Measurements from ENCODE around the gene LSM5.

Gene LSM5

DNA sequence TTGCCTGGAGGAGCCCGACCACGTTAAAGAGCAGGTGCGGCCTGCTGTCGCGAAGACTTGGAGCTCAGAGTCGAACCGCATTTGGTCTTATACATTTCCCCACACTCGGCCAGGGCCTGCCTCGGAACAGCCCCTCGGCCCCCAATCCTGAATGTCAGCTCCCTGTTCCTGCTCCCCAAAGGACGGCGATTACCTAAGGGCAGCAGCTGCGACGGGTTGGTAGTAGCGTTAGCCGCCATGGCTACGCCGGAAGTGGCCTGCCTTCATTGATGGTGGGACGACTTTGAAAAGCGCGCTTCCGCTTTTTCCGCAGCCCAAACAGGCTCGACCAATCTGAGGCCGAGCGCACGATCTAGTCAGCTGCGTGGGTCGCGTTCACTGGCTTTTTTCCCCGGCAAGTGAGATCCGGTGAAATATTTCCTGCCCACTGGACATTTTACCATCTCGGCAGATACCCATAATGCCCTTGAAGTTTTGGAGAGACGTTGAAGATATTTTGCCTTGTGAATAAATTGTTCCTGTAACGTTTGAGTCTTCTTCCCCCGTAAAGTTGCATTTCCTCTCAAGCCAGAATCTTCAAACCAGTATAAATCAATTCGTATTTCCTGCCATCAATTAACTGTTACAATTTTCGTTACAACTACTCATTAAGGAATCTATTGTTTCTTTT lies at the start of gene LSM5:
Gene LSM5, minus strand, starts transcription at position 254 of the 670 bp plus-strand sequence. Its CDS starts 15 bp downstream, at position 239.
- peak; percentile 86 to 88 for DNase-seq

DNA sequence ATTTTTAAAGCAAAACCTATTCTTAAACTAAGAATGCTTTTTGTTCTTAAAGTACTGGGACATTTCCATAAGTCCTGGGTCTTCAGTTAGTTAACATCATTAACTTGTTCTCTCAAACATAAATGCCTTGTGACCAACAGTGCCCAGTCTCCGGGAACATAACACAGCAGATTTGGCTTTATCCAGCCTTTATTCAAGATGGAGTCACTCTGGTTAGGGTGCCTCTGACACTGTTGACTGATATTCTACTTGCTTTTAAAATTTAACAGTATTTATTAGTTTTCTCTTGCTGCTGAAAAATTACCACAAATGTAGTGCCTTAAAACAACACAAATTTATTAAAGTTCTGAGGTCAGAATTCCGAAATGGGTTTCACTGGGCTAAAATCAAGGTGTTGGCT lies 49.2 kb upstream of the LSM5 start:
- DNase-seq: no peak

DNA sequence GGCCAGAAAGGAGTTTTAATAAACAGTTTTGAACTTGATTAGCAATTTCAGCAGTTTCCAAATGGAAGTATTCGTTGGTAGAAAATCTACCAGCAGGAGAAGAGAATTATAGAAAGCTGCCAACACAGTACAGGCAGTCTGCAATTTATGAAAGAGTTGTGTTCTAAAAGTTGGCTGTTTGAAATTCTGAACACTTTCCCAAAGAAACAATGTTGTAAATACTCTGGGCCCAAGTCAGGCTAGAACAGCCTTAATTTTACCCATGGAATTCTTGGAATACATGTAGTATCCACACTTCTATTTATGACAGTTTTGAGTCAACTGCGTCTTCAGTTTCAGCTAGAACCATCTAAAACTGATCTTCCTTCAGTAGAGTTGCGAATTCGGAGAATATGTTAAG lies 47.6 kb upstream of the LSM5 start:
- DNase-seq: peak in 1 of 2 donors; percentile 6

DNA sequence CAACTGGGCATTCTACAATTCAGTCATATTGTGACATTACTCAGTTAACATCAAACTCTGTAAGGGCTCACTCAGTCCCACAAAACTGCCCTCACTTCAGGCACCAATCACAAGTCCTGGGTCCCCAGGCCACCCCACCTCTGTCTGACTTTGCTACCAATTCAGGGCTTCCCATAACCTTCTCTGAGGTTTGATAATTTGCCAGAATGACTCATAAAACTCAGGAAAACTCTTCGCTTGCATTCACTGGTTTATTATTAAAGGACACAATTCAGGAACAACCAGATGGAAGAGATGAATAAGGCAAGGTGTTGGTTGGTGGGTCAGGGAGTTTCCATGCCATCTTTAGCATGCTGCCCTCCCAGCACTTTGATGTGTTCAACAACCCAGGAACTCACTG lies 46.4 kb upstream of the LSM5 start:
- no peak for DNase-seq

DNA sequence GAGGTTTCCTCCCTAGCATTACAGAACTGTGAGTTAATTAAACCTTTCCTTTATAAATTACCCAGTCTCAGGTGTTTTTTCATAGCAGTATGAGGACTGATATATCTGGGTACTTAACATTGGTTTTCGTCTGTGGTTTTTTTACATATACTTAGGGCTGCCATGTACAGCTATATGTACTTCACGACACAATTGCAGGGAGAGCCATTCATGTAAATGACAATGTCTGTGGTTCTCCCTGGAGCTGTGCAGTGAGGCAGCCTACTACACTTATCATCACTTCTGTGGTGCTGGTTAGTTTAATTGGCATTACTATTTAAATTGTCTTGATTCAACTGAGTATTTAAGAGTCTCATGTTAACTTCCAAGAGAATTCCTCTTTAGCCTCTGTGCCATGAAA lies 45.8 kb upstream of the LSM5 start:
- DNase-seq: no peak

DNA sequence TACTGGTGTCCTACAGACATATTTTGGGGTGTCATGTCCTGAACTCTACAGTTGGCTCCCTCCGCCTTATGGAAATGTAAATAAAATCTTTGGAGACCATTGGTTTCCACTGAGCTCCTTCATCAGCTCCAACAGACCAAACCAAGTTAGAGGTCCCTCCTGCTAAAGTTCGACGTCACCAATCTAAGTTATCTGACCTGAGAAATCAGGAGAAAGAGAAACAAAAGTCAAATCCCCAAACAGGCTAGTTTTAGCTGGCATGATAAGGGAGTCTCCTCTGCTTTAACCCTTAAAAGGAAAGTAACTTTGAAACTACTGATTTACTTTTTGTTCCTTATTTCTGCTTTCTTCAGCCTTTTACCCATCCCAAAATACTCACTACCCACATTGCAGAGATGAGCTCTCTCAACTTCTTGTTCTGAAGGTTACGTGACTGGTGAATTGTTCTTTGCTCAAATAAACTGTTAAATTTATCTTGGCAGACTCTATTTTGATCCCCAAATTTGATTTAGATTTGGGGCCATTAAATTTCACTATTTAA lies 45.1 kb upstream of the LSM5 start:
- no peak for DNase-seq

DNA sequence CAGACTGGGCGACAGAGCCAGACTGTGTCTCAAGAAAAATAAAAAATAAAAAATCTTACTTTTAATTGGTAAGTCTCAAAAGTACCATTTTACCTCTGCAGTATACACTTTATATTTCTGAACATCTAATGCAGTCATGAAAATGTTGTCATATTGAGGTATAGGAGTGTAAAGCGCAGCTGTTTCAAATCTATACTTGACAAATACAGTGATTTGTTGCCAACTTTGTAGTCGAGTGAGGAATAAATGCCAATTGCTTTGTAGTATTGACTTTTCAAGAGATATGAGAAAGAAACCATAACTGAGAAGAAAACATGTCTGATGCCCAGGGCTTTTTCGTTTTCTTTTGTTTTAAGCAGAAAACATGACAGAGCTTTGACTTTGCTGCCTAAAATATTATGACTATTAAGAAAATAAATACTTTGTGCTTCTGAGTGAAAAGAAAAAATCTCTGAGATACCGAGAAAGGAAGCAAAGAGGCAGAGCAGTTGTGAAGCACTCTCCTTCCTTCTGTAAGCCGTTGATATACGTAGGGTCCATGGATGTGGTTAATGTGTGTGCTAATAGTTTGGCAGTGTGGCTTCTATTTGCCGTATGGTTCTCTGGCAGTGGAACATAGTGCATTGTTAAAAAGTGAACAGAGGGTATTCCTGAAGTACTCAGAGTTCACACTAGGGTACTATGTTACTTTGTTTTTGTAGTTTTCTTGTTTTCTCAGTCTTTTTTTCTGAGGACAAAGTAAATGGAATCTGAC lies 43.3 kb upstream of the LSM5 start:
- no peak for DNase-seq

DNA sequence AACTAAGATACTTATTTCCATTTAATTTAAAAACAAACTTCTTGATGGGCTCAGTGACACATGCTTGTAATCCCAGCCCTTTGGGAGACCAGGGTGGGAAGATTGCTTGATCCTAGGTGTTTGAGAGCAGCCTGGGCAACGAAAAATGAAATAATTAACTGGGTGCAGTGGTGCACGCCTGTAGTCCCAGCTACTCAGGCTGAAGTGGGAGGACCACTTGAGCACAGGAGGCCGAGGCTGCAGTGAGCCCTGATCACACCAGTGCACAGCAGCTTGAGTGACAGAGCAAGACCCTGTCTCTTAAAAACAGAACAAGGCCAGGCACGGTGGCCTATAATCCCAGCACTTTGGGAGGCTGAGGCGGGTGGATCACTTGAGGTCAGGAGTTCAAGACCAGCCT lies 42.5 kb upstream of the LSM5 start:
- DNase-seq: no peak

DNA sequence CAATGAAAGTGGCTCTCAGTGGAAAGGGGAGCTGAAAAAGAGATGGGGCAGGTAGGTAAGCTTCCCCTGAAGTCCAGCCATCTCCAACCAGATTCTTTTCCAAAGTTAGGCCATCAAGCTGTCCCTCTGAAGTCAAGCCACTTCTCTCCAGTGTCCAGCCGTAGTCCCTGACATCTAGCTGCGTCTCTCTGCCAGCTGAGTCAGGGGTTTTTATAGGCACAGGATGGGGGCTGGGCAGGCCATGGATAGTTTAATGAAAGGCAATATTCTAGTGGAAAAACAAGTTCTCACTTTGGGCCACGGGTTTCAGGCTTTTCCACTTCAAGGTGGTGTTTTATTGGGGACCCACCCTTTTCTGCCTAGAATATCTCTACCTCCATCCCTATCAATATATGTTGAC lies 41.9 kb upstream of the LSM5 start:
- no peak for DNase-seq

DNA sequence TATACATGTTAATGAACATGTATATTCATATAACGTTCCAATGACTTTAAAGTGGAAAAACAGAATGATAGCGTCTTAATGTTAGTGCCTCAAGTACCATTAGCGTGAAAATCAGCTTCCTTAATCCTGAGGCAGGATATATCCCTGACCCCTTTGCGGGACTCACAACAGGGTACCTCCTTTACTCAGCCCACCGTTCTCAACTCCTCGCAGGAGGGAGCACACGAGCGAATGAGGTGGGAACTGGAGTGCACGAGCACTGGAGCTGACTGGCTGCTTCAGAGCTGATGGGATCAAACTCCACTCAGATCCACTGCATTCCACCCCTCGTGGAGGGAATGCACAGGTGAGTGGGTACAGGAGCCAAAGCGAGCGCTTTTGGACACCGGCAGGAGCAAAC lies 41.2 kb upstream of the LSM5 start:
- DNase-seq: no peak

DNA sequence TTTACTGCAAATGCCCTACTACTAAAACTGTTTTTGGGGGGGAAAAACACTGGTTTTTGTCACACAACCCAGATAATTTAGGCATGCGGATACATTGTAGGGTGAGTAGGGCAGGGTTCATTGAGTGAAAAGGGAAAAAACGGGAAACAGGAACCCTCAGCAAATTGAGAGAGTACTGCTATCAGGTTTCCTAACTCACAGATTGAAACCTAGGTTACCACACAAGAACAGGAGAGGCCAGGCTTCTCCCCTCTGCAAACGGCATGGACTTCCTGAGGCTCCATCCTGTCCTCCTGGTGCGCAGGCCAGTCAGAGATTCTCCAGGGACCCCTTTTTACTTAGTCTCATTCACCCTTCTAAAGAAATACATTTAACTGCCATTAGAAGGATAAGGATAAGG lies 35.7 kb upstream of the LSM5 start:
- no peak for DNase-seq

DNA sequence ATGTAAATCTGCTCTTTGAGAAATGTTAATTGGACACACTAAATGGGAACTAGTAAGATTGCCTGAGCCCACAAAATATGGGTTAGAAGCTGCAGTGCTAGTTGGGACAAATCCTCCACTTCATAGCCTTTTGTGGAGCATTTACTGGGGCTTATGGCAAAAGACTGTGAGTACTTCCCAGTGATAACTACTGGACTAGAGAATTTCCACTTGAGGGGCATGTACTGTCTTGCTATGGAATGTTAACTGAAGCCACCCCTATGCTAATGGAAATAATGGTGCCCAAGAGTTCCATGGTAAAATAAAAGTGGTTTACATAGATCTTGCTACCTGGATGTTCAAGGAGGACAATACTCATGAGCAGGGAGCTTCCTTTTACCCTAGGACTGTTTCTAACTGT lies 34.5 kb upstream of the LSM5 start:
- DNase-seq: no peak

DNA sequence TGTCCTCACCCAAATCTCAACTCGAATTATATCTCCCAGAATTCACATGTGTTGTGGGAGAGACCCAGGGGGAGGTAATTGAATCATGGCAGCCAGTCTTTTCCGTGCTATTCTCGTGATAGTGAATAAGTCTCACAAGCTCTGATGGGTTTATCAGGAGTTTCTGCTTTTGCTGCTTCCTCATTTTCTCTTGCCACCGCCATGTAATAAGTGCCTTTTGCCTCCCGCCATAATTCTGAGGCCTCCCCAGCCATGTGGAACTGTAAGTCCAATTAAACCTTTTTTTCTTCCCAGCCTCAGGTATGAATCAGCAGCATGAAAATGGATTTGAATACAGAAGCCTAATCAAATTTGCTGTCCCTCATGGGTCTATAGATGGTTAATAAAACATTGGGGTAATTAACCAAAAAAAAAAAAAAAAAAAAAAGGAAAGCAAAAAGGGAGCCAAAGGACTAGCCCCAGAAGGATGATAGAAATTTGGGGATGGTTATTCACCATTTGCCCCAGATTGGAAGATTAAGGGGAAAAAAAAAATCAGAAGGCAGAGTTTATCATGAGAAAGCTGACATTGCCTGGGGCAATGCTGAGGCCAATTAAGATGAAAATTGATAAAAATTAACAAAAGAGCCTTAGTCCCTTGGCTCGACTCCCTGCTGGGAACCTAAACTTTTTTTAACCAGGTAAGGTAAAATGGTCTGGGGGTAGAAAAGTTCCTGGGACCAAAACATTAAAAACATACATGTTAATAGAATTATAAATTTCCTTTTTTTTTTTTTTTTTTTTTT lies 32.8 kb upstream of the LSM5 start:
- no peak for DNase-seq

DNA sequence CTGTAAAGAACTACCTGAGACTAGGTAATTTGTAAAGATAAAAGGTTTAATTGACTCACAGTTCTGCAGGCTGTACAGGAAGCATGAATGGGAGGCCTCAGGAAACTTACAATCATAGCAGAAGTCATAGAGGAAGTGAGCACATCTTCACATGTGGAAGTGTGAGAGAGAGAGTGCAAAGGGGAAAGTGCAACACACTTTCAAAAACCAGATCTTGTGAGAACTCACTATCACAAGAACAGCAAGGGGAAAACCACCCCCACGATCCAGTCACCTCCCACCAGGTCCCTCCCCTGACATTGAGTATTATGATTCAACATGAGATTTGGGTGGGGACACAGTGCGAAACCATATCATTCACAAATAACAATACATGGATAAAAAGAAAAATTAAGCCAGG lies 29.6 kb upstream of the LSM5 start:
- DNase-seq: no peak

DNA sequence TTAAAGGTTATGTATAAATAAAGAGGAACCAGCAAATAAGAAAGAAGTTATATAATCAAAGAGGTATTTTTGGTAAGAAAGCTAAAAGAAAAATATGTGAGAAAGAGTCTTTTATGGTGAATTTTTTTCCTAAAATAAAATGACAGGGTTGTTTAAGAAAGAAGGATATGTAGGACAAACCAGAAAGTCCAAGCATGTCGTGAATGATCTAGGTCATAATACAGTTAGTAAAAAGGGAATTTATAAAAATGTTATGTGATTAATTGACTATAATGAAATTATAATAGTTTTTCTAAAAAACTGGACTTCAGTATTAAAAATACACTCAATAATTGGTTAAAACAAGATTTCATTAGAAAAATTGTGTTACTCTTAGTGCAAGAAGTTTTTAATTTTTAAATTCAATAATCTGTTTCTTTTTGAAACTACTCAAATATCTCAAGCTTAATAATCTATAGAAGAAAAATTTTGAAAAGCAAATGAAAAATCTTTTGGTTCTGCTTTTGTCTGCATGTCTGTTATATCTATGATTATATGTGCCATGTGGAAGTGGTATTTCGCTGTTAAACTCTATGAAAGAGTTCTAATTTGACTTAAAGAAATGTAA lies 28.5 kb upstream of the LSM5 start:
- DNase-seq: no peak

DNA sequence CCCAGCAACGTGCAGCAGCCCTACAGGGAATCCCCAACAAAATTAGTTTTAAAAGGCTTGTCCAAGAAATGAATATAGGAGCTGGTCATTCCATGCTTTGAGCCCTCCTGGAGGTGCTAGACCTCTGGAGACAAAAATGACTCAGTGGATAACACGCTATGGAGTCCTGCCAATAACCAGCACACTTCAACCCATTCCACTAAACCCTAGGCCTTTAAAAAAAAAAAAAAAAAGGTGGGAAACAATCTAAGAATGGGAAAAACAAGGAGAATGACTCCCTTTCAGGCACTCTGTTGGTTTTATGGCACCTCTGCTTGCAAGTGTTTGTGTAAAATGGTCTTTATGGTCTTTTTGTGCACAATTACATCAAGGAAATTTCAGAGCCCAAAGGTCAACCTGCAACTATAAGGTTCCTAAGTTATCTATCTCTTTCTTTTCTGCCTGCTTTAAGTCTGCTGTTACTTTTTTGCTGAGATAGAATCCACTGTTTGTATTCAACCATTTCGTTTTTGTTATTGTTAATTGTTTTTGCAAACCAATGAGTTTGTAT lies 26.4 kb upstream of the LSM5 start:
- DNase-seq: no peak

DNA sequence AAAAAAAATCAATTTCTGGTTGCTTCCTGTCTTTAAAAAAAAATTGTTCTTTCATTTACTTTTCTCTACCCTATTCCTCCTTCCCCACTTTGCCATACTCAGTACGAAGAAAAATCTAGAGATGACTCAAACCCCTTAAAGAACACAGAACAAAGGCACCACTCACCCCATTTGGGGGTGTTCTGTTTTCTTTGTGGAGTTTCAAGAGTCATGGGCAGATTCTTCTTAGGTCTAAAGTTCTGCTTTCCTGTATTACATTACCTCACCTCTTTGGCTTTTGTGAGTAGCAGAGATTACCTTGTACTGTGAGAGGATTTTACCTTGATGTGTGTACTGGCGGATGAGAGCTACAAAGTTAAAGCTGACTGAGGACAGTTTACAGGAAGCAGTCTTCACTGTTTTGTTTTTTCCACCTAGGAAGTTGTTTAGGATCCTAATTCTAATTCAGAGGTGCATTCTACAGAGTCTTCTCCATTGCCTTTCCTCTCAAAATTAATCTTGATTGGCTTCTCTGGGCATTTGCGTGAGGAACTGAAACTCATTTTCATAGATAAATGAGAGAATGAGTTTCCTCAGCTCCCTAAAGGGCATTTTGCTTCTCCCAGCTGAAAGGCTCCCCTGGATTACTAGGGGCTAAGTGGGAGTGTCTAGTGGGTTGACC lies 25.8 kb upstream of the LSM5 start:
- no peak for DNase-seq

DNA sequence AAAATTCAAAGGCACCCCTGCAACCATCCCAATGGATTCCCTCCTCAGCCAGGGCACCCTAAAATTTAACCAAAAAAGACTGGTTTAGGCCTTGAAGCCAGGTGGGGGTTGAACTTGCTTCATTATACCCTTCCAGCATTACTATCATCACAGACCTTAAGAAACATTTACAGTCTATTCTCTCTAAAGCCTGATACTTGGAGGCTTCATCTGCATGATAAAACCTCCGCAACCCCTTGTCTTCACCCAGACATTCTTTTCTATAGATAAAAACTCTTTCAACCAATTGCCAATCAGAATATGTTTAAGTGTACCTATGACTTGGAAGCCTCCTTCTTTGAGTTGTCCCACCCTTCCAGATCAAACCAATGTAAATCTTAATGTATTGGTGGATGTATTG lies 23.0 kb upstream of the LSM5 start:
- no peak for DNase-seq

DNA sequence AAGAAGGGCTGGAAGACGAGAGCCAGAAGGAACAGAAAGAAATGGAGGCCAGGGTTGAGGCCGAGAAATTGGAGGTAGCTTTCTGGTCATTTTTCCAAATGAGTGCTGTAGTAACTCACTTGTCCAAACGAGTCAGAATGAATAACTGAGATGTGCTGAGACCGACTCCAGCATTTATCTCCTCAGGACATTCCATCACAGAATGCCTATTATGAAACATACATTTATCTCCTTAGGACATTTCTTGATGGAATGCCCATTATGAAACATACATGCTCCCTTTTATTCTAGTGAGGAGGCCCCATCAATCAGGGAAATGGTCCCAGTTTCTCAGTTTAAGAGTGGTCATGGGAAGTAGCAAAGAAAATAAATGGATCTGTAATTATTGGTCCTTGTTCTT lies 21.6 kb upstream of the LSM5 start:
- DNase-seq: no peak

DNA sequence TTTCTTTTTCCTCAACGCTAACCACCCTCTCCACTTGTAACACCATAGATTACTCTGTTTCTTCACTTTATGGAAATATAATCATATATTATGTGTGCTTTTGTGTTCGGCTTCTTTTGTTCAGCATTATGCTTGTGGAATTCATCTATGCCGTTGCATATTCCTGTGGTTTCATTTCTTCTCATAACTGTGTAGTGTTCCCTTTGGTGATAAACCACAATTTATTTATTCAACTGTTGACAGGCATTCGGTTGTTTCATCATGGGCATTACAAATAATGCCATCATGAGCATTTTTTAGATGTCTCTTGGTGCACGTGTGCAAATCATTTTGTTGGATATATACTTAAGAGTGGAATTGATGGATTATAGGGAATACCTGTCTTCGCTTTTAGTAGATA lies 17.2 kb upstream of the LSM5 start:
- no peak for DNase-seq

DNA sequence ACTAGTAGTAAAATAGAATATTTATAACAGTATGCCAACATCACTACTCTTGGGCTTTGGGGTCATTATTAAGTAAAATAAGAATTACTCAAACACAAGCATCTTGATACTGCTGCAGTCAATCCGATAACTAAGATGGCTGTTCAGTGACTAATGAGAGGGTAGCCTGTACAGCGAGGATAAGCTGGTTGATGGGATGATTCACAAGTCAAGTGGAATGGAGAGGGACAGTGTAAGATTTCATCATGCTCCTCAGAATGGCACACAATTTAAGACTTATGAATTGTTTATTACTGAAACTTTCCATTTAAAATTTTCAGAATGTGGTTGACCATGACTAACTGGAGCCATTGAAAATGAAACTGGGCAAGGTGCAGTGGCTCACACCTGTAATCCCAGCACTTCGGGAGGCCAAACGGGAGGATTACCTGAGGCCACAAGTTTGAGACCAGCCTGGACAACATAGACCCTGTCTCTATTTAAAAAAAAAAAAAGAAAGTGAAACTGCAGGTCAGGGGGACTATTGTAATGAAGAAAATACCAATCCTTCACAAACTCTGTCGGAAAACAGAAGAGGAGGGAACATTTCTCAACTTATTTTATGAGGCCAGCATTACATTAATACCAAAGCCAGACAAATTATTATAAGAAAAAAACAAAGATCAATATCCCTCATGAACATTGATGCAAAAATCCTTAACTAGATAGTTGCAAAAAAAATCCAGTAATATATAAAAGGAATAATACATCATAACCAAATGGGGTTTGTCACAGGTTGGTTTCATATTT lies 16.3 kb upstream of the LSM5 start:
- DNase-seq: no peak

DNA sequence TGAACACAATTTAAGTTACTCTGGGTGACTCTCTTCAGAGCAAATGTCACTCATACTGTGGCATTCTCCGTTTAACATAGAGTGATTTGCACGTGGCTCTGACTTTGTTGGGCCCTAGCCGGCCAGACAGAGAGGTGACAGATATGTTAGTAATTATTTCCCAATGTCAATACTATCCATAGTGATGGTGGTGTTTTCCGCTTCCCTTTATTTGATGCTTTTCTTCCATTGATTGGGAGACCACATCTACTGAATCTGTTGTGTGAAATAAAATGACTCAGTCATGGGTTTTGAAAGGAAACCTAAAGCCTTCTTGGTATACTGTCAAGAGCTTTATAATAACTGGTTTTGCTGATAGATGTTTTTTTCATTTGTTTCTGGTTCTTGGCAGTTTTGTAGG lies 12.5 kb upstream of the LSM5 start:
- no peak for DNase-seq
